Measurements from ENCODE around the gene HMGB1.

The HMGB1 gene

GRCh38 chr13:30481241-30481760 is 15.6 kb upstream of the HMGB1 start:
- TF ChIP-seq CTCF (conservative IDR thresholded peaks at IDR 0.05; ENCODE audit: control insufficient read depth, insufficient read depth, low read depth, low read length), result no peak
- DNase-seq (ENCODE audit: low read depth), result no peak
- H3K4me3 ChIP-seq (ENCODE audit: control insufficient read depth, low read depth, low read length), result no peak overlapping the region

- no peak for TF ChIP-seq CTCF (conservative IDR thresholded peaks at IDR 0.05; ENCODE audit: control insufficient read depth, insufficient read depth, low read depth, low read length)
- no peak for DNase-seq (ENCODE audit: low read depth)
Observed at GRCh38 chr13:30480292-30480950, 14.7 kb upstream of the HMGB1 start.

GRCh38 chr13:30479883-30480219 is 14.1 kb upstream of the HMGB1 start:
- TF ChIP-seq CTCF (conservative IDR thresholded peaks at IDR 0.05; ENCODE audit: control insufficient read depth, insufficient read depth, low read depth, low read length), result no peak
- DNase-seq (ENCODE audit: low read depth), result no peak
- H3K4me3 ChIP-seq (ENCODE audit: control insufficient read depth, low read depth, low read length), result no peak overlapping the region

More at GRCh38 chr13:30480292-30480950, 14.7 kb upstream of the HMGB1 start:
- H3K4me3 ChIP-seq (ENCODE audit: control insufficient read depth, low read depth, low read length), result no peak overlapping the region

- no peak overlapping the region for H3K4me3 ChIP-seq (ENCODE audit: control insufficient read depth, low read depth, low read length)
- no peak for DNase-seq (ENCODE audit: low read depth)
- TF ChIP-seq CTCF (conservative IDR thresholded peaks at IDR 0.05; ENCODE audit: control insufficient read depth, insufficient read depth, low read depth, low read length), result no peak
Observed at GRCh38 chr13:30479154-30479882, 13.6 kb upstream of the HMGB1 start.

GRCh38 chr13:30477346-30478195 is 11.8 kb upstream of the HMGB1 start:
- TF ChIP-seq CTCF (conservative IDR thresholded peaks at IDR 0.05; ENCODE audit: control insufficient read depth, insufficient read depth, low read depth, low read length), result no peak
- no peak for DNase-seq (ENCODE audit: low read depth)
- no peak overlapping the region for H3K4me3 ChIP-seq (ENCODE audit: control insufficient read depth, low read depth, low read length)

GRCh38 chr13:30473675-30474074 is 7.9 kb upstream of the HMGB1 start:
- TF ChIP-seq CTCF (conservative IDR thresholded peaks at IDR 0.05; ENCODE audit: control insufficient read depth, insufficient read depth, low read depth, low read length), result no peak
- H3K4me3 ChIP-seq (ENCODE audit: control insufficient read depth, low read depth, low read length), result no peak overlapping the region
- DNase-seq (ENCODE audit: low read depth), result no peak

All from fibroblast of mammary gland (primary cell).